ENCODE results near the gene LRRC59. TPM values are rescaled to one million over a fixed set of nuclear protein-coding genes. Genes with fewer than 3 reads are reported as not detected.

The LRRC59 gene
- total RNA-seq, 4 donors from 2014 or later: 45.0 to 96.9 (median 64.4) TPM

DNA sequence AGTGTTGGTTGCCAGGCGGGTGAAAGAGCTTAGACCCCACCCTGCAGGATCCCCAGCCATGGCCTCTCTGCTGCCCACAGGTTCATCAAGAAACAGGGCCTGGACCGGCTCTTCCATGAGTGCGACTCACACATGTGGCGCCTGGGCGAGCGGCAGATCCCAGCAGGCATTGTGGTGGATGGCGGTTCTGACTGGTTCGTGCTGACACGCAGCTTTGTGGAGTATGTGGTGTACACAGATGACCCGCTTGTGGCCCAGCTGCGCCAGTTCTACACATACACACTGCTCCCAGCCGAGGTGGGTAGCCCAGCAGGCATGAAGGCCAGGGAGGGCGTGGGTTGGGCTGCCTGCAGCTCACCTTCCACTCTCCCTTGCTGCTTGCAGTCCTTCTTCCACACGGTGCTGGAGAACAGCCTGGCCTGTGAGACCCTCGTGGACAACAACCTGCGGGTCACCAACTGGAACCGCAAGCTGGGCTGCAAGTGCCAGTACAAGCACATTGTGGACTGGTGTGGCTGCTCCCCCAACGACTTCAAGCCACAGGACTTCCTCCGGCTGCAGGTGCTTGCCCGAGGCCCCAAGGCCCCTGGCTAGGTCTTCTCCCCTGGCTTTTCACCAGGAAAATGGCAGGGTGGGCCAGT, 41.5 kb downstream of the LRRC59 start:
- Histone ChIP-seq H3K27ac (no peak overlapping the region), H3K36me3 (peaks cover 0 to 23% (median 11%) of the 10 kb centered on the region in 4 donors), H3K9me3 (no peaks in the 10 kb centered on the region), H3K4me1 (no peaks in the 10 kb centered on the region), H3K27me3 (no peaks in the 10 kb centered on the region), H3K4me3 (no peak overlapping the region)
- no peak for DNase-seq
- in situ Hi-C loops (cut with MboI; ENCODE audit: low pct_ligation_motif_present in 1 of 4, low pct_unique_long_range_greater_than_20kb in 1 of 4, low sequenced_read_pairs in 3 of 4) (no loop called here), intact Hi-C loops (cut with DNase I; ENCODE audit: low total_unique reads) (no loop called here)
- WGBS, 2 donors (ENCODE audit: low coverage in 1 of 2): 89% methylated on average over 20 of the region's 20 CpGs; no CpG with 5 or more reads in 1 of the 2 donors
- TF ChIP-seq EP300 (IDR thresholded peaks at IDR 0.05; ENCODE audit: low read depth) (no peak), POLR2A (IDR thresholded peaks at IDR 0.05) (no peak)

DNA sequence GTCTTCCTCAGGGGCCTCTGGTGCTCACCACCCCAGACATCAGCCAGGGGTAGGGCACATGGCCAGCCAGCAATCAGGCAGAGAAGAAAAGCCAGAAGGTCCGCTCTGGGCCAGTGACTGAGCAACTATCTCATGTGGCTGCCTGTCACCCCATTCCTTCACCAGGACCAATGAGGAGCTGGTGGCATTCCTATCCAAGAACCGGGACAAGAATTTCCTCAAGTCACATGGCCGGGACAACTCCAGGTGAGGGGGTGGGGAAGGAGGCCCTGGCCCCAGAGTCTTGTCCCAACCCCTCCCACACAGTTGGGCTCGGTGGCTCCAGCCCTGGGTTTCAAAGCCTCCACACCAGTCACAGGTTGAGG, 42.0 kb downstream of the LRRC59 start:
- WGBS, 2 donors (ENCODE audit: low coverage in 1 of 2): 80% methylated on average over 4 of the region's 4 CpGs; no CpG with 5 or more reads in 1 of the 2 donors
- in situ Hi-C loops (cut with MboI; ENCODE audit: low pct_ligation_motif_present in 1 of 4, low pct_unique_long_range_greater_than_20kb in 1 of 4, low sequenced_read_pairs in 3 of 4): no loop called here
- Histone ChIP-seq H3K4me1 (no peaks in the 10 kb centered on the region), H3K27ac (no peak overlapping the region), H3K9me3 (no peaks in the 10 kb centered on the region), H3K36me3 (peaks cover 0 to 23% (median 11%) of the 10 kb centered on the region in 4 donors), H3K4me3 (no peak overlapping the region), H3K27me3 (no peaks in the 10 kb centered on the region)
- DNase-seq: no peak
- intact Hi-C loops (cut with DNase I; ENCODE audit: low total_unique reads): no loop called here
- TF ChIP-seq EP300 (IDR thresholded peaks at IDR 0.05; ENCODE audit: low read depth): no peak

DNA sequence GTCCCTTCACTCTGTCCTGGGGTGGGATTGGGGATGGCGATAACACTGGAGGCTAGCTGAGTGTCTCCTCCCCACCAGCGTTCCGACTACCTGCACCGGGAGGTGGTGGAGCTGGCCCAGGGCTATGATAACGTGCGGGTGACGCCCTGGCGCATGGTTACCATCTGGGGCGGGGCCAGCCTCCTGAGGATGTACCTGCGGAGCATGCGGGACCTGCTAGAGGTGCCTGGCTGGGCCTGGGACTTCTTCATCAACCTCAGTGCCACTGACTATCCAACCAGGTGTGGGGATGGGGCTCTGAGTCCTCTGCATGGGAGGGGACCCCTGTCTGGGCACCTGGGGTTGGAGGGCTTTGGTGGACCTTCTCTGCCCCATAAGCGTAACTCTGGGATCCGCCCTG, 42.5 kb downstream of the LRRC59 start:
- no peak for DNase-seq
- intact Hi-C loops (cut with DNase I; ENCODE audit: low total_unique reads) (no loop called here), in situ Hi-C loops (cut with MboI; ENCODE audit: low pct_ligation_motif_present in 1 of 4, low pct_unique_long_range_greater_than_20kb in 1 of 4, low sequenced_read_pairs in 3 of 4) (no loop called here)
- H3K4me3 ChIP-seq: no peak overlapping the region
- H3K9me3 ChIP-seq: no peaks in the 10 kb centered on the region
- WGBS, 2 donors (ENCODE audit: low coverage in 1 of 2): 84 to 100% methylated on average over 1 to 13 of the region's 13 CpGs
- no peak for TF ChIP-seq POLR2A (IDR thresholded peaks at IDR 0.05)
- no peak for TF ChIP-seq POLR2AphosphoS5 (IDR thresholded peaks at IDR 0.05)
- no peak for TF ChIP-seq EP300 (IDR thresholded peaks at IDR 0.05; ENCODE audit: low read depth)
- H3K27me3 ChIP-seq: no peaks in the 10 kb centered on the region
- H3K27ac ChIP-seq: no peak overlapping the region
- peaks cover 0 to 23% (median 11%) of the 10 kb centered on the region in 4 donors for H3K36me3 ChIP-seq
- no peaks in the 10 kb centered on the region for H3K4me1 ChIP-seq

DNA sequence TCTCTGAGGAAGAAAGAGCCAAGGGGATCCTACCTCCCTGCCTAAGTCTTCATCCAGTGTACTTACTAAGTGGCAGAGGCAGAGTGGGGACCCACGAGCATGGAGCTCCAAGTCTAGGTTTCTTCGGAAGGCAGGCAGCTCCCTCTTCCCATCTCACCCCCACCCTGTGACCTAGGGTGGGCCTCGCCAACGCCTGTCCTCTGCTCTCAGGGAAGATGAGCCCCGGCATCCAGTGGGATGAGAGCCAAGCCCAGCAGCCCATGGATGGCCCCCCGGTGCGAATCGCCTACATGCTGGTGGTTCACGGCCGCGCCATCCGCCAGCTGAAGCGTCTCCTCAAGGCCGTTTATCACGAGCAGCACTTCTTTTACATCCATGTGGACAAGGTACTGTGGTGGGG, 43.1 kb downstream of the LRRC59 start:
- no peaks in the 10 kb centered on the region for H3K9me3 ChIP-seq
- H3K4me3 ChIP-seq: no peak overlapping the region
- no peaks in the 10 kb centered on the region for H3K27me3 ChIP-seq
- H3K27ac ChIP-seq: no peak overlapping the region
- WGBS, 2 donors (ENCODE audit: low coverage in 1 of 2): 93% methylated on average over 15 of the region's 15 CpGs; no CpG with 5 or more reads in 1 of the 2 donors
- no peak for DNase-seq
- no peaks in the 10 kb centered on the region for H3K4me1 ChIP-seq
- in situ Hi-C loops (cut with MboI; ENCODE audit: low pct_ligation_motif_present in 1 of 4, low pct_unique_long_range_greater_than_20kb in 1 of 4, low sequenced_read_pairs in 3 of 4): no loop called here
- TF ChIP-seq POLR2A (IDR thresholded peaks at IDR 0.05): no peak
- intact Hi-C loops (cut with DNase I; ENCODE audit: low total_unique reads): no loop called here
- peaks cover 0 to 23% (median 11%) of the 10 kb centered on the region in 4 donors for H3K36me3 ChIP-seq

DNA sequence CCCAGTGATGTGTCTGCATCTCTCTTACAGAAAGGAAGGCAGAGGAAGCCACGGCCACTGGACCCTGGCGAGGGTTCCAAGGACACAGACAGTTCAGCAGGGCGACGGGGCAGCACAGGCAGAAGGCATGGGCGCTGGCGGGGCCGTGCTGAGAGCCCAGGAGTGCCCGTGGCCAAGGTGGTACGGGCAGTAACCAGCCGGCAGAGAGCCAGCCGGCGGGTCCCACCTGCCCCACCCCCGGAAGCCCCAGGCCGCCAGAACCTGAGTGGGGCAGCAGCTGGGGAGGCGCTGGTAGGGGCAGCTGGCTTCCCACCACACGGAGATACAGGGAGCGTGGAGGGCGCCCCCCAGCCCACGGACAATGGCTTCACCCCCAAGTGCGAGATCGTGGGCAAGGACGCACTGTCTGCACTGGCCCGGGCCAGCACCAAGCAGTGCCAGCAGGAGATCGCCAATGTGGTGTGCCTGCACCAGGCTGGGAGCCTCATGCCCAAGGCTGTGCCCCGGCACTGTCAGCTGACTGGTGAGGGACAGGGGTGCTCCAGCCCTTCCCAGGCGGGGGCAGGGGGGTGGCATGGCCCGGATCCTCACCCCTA, 43.6 kb downstream of the LRRC59 start:
- Histone ChIP-seq H3K27ac (no peak overlapping the region), H3K4me3 (no peak overlapping the region), H3K27me3 (no peaks in the 10 kb centered on the region), H3K4me1 (no peaks in the 10 kb centered on the region), H3K9me3 (no peaks in the 10 kb centered on the region), H3K36me3 (peaks cover 0 to 23% (median 11%) of the 10 kb centered on the region in 4 donors)
- TF ChIP-seq POLR2AphosphoS5 (IDR thresholded peaks at IDR 0.05) (no peak), EP300 (IDR thresholded peaks at IDR 0.05; ENCODE audit: low read depth) (no peak), POLR2A (IDR thresholded peaks at IDR 0.05) (no peak)
- TF ChIP-seq, protein P1, sequence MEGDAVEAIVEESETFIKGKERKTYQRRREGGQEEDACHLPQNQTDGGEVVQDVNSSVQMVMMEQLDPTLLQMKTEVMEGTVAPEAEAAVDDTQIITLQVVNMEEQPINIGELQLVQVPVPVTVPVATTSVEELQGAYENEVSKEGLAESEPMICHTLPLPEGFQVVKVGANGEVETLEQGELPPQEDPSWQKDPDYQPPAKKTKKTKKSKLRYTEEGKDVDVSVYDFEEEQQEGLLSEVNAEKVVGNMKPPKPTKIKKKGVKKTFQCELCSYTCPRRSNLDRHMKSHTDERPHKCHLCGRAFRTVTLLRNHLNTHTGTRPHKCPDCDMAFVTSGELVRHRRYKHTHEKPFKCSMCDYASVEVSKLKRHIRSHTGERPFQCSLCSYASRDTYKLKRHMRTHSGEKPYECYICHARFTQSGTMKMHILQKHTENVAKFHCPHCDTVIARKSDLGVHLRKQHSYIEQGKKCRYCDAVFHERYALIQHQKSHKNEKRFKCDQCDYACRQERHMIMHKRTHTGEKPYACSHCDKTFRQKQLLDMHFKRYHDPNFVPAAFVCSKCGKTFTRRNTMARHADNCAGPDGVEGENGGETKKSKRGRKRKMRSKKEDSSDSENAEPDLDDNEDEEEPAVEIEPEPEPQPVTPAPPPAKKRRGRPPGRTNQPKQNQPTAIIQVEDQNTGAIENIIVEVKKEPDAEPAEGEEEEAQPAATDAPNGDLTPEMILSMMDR (IDR thresholded peaks at IDR 0.05): no peak
- no peak for DNase-seq
- in situ Hi-C loops (cut with MboI; ENCODE audit: low pct_ligation_motif_present in 1 of 4, low pct_unique_long_range_greater_than_20kb in 1 of 4, low sequenced_read_pairs in 3 of 4) (no loop called here), intact Hi-C loops (cut with DNase I; ENCODE audit: low total_unique reads) (no loop called here)
- 93% methylated on average over 22 of the region's 27 CpGs; no CpG with 5 or more reads in 1 of the 2 donors for WGBS, 2 donors (ENCODE audit: low coverage in 1 of 2)

Data from transverse colon (tissue), 4 donors.